GM19035 (cell line): Measurements from ENCODE around the gene SEMA3B.
A peak's percentile ranks its signal among the peaks of the same experiment; 100 is the strongest.
"Not testable (repeated sequence)": the region's sequence is repeated elsewhere in the genome, so short reads cannot be mapped to it uniquely, and the experiment has no call there.

Experiments used
- ATAC-seq: cut with Tn5 transposase; IDR thresholded peaks from one replicate; pipeline ENCODE4 v1.9.1; 2021; ENCODE audit not compliant: unreplicated experiment

SEMA3B gene

DNA sequence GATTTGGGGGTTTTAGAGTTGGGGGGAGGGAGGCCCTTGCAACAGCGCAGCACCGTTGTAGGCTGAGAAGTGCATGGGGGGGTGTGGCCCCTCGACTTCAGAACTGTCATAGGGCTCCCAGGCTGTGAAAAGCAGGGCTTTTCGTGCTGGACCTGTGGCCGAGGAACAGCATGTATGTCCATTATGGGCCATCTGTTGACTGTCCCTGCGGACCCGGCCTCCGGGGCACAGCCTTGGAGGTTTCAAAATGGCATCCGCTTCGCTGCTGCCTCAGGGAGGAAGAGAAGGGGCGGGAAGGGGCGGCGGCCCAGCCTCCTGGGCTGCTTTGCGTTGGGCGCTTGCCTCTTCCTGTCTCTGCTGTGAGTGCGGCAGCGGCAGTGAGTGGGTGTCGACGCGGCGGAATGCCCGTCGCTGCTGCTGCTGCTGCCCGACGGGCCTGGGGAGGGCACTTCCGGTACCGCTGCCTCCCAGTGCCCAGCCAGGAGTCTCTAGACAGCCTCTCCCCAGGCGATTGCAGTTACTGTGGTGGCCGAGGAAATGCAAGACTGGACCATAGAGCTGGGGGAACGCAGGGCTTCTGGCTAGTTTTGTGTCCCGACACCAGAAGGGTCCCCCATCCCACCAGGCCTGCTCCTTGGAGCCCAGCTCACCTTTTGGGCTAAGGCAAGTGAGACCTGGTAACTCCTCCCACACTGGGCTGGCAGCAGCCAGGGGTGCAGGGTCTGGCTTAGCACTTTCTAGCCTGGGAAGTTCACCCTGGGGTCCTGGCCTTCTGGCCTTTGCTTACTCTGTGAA, 31.0 kb upstream of the SEMA3B start:
- no peak for ATAC-seq

DNA sequence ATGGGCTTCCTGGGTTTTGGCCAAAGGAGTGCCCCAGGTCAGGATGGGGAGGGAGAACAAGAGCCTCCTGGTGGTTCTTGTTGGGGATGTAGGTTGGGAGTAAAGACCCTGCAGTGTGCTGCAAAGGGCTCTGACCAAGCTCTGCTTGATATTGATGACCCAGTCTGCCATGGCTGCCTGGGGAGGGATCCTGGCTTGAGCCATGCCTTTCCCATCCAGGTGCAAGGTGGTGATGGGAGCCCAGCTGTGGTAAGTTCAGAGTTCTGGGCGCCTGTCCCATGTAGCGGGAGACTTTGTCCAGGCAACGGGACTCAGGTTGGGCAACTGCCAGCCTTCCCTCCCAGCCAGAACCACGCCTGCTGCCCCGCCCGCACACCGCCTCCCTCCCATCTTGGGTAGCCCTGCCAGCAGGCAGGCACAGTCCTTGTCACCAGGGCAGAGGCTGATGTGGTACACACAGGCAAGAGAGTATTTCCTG, 30.4 kb upstream of the SEMA3B start:
- ATAC-seq: no peak

DNA sequence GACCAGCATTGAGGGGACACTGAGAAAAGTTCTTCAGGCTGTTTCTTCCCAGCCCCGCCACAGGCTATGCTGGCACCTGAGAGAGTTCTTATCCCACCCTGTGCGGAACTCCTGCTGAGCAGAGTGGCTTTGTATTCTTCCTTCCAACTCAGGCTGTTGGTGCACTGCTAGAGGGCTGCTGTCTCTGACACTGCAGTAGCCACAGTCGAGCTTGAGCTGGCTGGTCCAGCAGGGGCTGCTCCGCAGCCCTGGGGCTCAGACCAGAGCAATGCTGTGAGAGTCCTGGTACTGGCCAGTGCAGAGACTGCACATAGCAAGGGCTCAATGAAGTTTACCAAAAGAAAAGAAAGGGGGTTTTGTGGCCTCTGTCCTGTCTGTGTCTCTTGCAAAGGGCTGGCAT, 29.3 kb upstream of the SEMA3B start:
- no peak for ATAC-seq

DNA sequence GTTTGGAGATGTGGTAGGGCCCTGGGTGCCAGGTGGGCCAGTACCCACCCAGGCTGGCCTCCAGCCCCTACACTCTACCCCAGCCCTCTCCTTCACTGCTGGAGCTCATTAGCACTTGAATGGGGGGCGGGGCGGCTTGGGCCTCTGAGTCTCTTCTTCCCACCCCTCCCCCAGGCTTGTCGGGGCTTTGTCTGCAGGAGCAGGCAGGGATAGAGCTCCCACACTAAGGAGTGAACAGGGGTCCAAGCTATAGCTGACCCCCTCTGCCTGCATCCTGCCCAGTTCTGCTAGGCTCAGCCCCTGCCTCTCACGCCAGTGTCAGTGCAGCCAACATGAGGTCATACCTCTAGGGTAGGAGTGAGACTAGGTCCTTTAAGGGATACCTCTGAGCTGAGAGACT, 27.8 kb upstream of the SEMA3B start:
- ATAC-seq: no peak

DNA sequence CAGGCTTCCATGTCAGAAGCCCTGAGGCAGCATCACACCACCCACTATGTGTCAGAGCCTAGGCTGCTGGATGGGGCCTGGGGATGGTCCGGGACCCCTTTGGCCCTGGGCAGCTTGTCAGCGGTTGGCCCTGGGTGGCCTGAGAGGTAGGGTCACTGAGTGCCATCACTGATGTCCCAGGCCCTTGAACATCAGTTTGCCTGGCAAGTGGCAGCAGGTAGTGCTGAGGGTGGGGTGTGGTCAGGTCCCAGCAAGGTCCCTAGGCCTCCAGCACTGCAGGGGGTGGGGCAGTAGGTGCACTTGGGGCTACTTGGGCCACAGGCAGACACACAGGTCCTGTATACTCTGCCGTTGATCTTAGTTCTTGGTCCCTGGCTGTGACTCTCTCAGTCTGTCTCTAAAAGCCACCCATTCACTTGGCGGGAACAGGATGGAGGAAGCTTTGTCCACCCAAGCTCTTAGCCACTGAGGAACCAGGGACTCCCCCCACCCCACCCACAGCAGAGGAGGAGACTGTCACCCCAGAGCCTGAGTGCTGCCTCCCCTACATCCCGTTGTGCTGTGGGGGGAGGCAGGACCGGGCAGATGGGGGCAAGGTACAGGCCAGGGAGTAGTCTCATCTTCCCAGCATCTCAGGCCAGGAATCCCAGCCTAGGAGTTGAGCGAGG, 27.1 kb upstream of the SEMA3B start:
- no peak for ATAC-seq

DNA sequence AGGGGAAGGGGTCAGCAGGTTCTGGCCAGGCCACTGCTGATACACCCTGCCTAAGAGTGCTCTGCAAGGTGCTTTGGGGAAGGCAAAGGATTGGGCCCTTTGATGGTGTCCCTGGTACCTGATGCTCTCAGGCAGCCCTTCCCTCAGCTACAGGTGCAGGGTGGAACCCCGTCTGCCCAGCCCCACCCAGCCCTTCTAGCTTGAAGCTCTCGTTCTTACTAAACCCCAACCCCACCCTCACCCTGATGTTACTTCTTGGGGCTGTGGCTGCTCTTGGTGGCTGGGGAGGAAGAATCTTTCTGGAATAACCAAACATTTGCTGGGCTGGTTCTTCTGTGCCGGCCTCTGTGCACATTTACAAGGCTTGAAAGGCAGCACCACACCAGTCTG, 26.6 kb upstream of the SEMA3B start:
- no peak for ATAC-seq

DNA sequence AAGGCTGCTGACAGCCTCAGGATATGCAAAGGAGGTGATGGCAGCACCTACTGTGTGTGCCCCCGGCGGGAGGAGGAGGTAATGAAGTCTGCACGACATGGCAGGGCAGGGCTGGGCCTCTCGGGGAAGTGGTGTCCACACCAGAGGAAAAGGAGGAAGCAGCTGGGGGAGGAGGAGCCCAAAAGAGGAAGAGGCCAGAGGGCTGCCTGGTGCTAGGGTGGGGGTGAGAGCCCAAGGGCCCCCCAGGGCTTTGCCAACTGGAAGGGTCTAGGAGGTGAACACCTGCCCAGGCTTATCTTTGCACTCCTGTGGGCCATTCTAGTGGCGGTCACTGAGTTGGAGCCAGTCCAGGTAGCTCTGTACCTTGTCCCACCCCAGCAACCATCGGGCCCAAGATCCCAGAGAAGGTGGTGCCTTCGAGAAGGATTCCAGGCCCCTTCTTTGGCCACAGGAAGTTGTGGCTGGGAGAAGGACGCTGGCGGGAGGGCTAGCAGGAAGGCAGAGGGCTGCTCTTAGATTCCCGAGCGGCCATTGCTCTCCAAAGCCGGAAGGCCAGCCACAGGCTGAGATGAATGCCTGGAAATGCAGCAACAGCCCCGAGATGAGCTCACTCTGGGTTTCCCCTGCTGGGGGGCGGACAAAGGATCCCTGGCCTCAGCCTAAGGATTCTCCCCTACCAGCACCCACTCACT, 25.9 kb upstream of the SEMA3B start:
- no peak for ATAC-seq

DNA sequence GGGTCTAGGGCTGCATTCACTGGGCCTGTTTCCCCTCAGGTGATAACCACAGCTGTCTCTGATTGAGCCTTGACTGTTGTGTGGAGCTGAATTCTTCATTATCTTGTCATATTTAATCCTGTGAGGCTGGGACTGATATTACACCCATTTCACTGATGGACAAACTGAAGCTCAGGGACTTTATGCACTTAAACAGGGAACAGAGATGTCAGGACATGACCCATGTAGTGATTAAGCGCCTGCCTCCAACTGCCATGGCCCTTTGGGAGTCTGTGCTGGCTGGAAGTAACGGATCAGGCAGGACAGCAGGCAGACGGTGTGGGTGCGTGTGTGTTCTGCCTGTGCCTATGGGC, 25.4 kb upstream of the SEMA3B start:
- ATAC-seq: no peak

DNA sequence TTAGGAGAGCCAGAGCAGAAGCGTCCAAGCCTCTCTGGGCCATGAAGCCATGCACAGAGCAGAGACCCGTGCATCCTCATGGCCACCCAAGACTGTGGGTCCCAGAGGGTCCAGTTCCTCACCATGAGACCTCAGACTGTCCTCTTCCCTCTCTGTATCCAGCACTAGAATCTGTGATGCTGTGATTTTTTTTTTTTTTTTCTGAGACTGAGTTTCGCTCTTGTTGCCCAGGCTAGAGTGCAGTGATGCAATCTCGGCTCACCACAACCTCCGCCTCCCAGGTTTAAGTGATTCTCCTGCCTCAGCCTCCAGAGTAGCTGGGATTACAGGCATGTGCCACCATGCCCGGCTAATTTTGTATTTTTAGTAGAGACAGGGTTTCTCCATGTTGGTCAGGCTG, 24.1 kb upstream of the SEMA3B start:
- not testable (repeated sequence) for ATAC-seq

DNA sequence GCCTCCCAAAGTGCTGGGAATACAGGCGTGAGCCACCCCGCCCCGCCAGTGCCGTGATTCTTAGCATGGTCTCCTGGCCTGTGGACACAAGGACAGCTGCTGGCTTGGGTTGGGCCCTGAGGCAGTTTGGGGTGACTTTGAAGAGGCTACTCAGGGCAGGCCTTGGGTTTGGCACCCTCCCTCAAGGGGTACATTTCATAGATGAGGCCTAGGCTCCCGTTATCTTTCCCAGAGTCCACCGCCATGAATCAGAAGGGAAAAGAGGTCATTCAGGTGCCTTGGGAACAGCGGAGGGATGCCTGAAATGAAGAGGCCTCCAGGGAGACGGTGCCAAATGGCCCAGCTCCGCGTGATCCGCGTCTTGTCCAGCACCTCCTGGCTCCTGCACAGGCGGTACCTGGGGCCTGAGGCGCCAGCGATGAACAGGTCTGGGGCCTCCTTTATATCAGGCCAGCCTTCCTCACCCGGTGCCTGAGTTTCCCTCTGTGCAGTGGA, 23.6 kb upstream of the SEMA3B start:
- no peak for ATAC-seq

GRCh38 chr3:50245831-50246516, 23.0 kb upstream of the SEMA3B start:
- ATAC-seq: peak; percentile 73

DNA sequence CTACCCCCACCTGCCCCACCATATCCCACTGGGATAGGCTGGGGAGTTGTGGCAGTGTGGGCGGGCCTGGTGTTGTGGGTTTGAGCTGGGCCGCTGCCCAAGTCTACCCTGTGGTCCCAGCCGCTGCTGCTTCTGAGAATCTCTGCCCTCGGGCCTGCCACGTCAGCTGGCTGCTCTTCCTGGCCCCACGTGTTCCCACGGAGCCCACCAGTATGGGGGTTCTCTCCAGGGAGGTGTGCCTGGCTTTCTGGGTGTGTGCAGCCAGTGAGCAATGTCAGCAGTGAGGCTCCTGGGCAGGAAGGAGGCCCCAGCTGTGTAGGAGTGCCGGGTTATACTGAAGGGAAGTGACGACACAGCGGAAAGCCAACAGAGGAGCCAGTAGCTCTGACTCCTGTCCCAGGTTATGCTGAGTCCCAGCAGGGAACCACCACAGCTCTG, 22.4 kb upstream of the SEMA3B start:
- ATAC-seq: peak; percentile 36

DNA sequence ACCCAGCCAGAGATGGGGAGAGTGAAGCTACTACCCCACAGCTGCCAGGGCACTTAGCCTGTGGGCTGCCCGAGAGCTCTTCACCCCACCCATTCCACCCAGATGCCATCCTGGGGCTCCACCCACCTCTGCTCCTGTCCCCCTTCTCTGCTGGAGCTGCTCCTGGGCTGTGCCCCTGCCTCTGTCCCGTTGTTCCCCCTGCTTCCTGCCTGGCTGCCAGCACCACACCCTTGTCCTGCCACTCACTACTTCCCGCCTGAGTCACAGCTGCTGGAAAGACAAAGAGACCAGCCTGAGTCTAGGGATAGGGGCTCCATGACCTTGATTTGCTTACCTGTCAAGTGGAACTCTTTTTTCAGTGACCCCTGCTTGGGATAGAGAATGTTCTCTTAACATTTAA, 20.6 kb upstream of the SEMA3B start:
- ATAC-seq: no peak

DNA sequence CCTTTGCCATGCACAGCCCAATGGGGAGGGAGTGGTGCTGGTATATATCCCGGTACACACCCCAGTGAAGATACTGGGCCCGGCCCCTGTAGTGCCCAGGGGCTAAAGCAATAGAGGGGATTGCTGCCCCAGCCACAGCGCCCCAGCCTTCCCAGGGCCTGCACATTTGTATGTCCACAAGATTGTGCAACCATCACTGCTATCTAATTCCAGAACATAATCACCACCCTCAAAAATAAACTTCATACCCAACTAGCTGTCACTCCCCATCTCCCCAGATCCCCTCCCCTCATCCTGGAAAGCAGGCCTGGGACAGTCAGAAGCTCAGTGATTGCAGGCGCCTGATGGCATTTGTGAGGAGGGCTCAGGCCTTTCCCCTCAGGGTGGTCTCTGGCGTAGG, 19.5 kb upstream of the SEMA3B start:
- ATAC-seq: no peak

- ATAC-seq: no peak
These were observed 18.4 kb upstream of the SEMA3B start for GRCh38 chr3:50250514-50250913.

DNA sequence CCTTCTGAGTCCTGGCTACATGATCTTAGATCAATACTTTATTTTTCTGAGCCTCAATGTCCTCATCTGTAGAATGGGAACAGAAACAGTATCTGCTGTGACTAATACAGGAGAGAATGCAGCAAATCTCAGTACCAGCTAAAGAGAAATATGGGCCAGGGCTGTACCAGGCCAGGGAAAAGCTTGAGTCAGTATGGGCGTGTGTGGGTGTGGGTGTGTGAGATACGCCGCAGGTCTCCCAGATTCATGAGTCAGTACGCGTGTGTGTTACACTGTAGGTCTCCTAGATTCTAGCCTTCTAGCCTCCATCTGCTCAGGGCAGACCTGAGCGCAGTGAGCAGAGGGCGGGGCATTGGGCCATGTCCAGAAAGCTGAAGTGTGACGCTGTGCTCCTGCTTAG, 17.7 kb upstream of the SEMA3B start:
- no peak for ATAC-seq

DNA sequence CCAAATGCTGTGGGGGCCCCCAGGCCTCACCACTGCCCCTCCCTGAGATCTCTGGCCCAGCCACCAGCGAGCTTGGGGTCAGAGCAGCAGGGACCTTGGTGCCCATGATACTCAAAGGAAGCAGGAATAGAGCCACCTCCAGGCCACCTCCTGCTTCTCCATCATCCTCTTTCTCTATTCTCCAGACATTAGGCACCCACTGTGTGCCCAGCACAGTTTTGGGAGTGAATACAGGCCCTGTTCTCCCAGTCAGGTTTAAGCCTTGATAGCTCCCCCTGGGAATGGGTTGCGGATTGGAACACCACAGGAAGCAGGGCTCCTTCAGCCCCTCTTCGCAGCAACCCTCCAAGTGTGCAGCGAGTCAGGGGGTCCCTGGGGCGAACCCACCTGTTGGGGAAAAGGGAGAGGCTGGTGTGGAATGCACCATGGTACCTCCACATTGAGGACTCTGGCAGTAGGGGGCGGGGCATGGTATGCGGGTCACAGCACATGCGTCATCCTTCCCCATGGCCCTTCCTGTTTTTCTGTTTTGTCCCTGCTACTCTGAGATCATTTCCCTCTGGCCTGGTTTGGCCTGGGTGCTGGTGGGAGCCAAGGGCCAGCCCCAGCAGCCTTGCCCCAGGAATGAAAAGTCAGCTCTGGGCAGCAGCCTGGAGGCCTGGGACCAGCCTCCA, 14.2 kb upstream of the SEMA3B start:
- no peak for ATAC-seq

DNA sequence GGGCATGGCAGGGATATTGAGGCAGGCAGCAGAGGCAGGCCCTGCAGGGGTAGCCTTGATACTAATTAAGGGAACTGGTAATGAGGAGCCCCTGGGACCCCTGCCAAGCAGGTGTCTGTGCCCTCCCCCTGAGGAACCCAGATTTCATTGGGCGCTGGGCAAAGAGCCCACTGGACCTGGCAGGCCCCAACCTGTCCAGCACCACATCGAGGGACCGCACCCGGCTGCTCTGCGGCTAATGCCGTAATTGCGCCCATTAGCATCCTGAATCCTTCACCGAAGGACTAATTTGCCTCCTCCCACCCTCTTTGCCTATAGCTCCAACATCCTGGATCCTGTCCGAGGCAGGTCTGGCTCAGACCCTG, 13.7 kb upstream of the SEMA3B start:
- ATAC-seq: no peak

- ATAC-seq: no peak
These were observed 11.7 kb upstream of the SEMA3B start for GRCh38 chr3:50256978-50257890.
